Measurements from ENCODE around the gene C19orf85. TPM values are rescaled to one million over a fixed set of nuclear protein-coding genes. Genes with fewer than 3 reads are reported as not detected.

The C19orf85 gene
- total and polyA plus RNA-seq, 7 donors: 0.07 TPM; not detected in 6

DNA sequence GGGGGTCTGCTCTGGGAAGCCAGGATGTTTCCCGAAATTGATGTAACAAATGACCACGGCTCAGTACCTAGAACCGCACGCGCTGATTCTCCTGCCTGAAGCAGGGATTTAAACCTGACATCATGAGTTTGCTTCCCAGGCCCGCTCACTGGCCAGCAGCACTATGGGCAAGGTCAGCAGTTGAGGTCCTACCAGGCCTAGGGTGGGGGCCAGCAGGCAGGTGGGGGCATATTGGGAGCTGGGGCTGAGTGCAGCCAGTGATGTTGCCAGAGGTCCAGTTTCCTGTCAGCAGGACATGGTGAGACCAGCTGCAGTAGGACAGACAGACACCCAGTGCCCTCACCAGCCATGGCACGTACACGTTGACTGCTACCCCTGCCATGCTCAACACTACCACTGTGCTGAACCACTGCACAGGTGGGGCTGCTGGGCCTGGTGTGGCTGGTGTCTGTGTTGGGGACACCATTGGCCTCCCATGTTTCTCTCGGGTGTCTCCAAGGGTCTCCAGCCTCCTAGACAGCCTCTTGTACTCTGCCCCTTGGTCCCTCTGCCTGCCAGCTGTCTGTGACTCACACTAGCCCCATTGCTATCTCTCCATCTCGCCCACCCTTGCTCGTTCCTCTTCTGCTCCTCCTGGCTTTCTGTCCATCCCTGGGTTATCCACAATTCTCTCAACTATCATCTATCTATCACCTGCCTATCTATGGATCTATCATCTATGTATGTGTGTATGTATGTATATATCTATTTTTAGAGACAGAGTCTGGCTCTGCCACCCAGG is 1.1 kb upstream of the C19orf85 start:
- H3K27me3 ChIP-seq: no peaks in the 10 kb centered on the region
- no peak for DNase-seq
- H3K36me3 ChIP-seq: no peaks in the 10 kb centered on the region
- WGBS, 2 donors: 69 to 82% methylated on average over 11 of the region's 11 CpGs
- no peaks in the 10 kb centered on the region for H3K9me3 ChIP-seq
- no peak overlapping the region for H3K27ac ChIP-seq
- intact Hi-C loops (cut with DNase I): no loop called here
- H3K4me3 ChIP-seq: no peak overlapping the region
- H3K4me1 ChIP-seq: peaks cover 0 to 22% (median 11%) of the 10 kb centered on the region in 4 donors
- no peak for TF ChIP-seq EP300 (IDR thresholded peaks at IDR 0.05)
- no peak for TF ChIP-seq POLR2A (IDR thresholded peaks at IDR 0.05)
- TF ChIP-seq, protein P1, sequence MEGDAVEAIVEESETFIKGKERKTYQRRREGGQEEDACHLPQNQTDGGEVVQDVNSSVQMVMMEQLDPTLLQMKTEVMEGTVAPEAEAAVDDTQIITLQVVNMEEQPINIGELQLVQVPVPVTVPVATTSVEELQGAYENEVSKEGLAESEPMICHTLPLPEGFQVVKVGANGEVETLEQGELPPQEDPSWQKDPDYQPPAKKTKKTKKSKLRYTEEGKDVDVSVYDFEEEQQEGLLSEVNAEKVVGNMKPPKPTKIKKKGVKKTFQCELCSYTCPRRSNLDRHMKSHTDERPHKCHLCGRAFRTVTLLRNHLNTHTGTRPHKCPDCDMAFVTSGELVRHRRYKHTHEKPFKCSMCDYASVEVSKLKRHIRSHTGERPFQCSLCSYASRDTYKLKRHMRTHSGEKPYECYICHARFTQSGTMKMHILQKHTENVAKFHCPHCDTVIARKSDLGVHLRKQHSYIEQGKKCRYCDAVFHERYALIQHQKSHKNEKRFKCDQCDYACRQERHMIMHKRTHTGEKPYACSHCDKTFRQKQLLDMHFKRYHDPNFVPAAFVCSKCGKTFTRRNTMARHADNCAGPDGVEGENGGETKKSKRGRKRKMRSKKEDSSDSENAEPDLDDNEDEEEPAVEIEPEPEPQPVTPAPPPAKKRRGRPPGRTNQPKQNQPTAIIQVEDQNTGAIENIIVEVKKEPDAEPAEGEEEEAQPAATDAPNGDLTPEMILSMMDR (IDR thresholded peaks at IDR 0.05): no peak
- no peak for TF ChIP-seq POLR2AphosphoS5 (IDR thresholded peaks at IDR 0.05)

DNA sequence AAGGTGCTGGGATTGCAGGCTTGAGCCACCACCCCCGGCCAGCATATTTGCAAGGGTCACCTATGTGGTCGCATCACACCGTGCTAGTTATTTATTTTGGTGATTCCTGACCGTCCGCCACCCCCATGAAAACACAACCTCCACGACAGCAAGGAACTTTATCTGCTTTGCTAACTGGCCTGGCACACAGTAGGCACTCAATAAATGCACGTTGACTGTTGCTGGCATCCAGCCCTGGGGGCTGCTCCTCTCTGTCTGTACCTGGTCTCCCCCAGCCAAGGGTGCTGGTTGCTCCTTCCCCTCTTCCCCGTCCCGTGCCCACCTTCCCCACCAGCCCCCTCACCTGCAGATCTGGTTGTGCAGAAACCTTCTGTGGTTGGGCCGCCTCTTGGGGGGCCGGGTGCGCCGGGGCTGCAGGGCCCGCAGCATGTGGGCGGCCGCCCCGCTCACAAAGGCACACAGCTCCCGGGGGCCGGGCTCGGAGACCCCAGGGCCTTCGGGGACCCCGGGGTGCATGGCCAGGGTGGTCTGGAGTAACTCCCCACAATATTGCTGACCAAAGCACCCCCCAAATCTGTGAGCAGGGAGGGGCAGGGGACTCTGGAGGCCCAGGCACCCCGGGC is 401 bp downstream of the C19orf85 start:
- H3K27me3 ChIP-seq: no peaks in the 10 kb centered on the region
- intact Hi-C loops (cut with DNase I): no loop called here
- TF ChIP-seq, protein P1 (IDR thresholded peaks at IDR 0.05): no peak
- TF ChIP-seq POLR2A (IDR thresholded peaks at IDR 0.05) (no peak), POLR2AphosphoS5 (IDR thresholded peaks at IDR 0.05) (no peak), EP300 (IDR thresholded peaks at IDR 0.05) (no peak)
- no peak for DNase-seq
- H3K4me1 ChIP-seq: peaks cover 0 to 37% (median 25%) of the 10 kb centered on the region in 4 donors
- no peak overlapping the region for H3K4me3 ChIP-seq
- no peak overlapping the region for H3K27ac ChIP-seq
- no peaks in the 10 kb centered on the region for H3K36me3 ChIP-seq
- no peaks in the 10 kb centered on the region for H3K9me3 ChIP-seq
- WGBS, 2 donors: 73 to 74% methylated on average over 23 of the region's 23 CpGs

DNA sequence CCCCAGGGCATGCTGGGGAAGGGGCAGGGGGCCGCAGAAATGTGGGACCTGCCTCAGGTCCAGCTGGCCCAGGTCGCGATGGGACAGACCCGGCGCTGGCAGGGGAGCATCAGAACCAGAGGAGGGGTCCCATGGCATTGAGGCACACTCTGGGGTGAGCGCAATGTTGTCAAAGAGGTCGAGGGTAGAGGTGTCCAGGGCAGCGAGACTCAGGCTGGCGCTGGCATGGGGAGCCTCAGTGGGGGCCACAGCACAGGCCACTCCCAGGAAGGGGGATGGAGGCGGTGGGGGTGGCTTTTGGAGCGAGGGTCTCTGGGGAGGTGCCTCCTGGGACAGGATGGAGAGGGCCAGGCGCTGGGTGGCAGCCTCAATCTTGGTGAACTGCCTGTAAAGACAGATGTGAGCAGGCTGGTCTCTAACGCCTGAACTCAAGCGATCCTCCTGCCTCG is 944 bp downstream of the C19orf85 start:
- Histone ChIP-seq H3K4me1 (peaks cover 0 to 40% (median 26%) of the 10 kb centered on the region in 4 donors), H3K27me3 (no peaks in the 10 kb centered on the region), H3K27ac (no peak overlapping the region), H3K4me3 (no peak overlapping the region), H3K9me3 (no peaks in the 10 kb centered on the region), H3K36me3 (no peaks in the 10 kb centered on the region)
- TF ChIP-seq, protein P1 (IDR thresholded peaks at IDR 0.05): no peak
- TF ChIP-seq POLR2AphosphoS5 (IDR thresholded peaks at IDR 0.05) (no peak), POLR2A (IDR thresholded peaks at IDR 0.05) (no peak), EP300 (IDR thresholded peaks at IDR 0.05) (no peak)
- intact Hi-C loops (cut with DNase I): no loop called here
- WGBS, 2 donors: 75 to 77% methylated on average over 15 of the region's 15 CpGs
- no peak for DNase-seq

DNA sequence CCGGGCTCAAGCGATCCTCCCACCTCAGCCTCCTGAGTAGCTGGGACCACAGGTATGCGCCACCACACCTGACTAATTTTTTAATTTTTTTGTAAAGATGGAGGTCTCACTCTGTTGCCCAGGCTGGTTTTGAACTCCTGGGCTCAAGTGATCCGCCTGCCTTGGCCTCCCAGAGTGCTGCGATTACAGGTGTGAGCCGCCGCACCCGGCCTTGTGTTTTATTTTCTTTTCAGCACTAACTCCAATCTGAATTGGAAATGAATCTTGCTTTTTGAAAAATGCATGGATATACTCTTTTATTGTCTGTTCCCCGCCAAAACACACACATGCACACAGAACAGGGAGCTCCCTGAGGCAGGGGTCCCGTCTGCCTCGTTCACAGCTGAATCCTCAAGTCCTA is 1.8 kb downstream of the C19orf85 start:
- WGBS, 2 donors: 77 to 87% methylated on average over 11 of the region's 11 CpGs
- Histone ChIP-seq H3K27me3 (no peaks in the 10 kb centered on the region), H3K4me3 (no peak overlapping the region), H3K4me1 (peaks cover 0 to 36% (median 24%) of the 10 kb centered on the region in 4 donors), H3K9me3 (no peaks in the 10 kb centered on the region), H3K36me3 (no peaks in the 10 kb centered on the region), H3K27ac (no peak overlapping the region)
- TF ChIP-seq POLR2A (IDR thresholded peaks at IDR 0.05) (no peak), POLR2AphosphoS5 (IDR thresholded peaks at IDR 0.05) (no peak), EP300 (IDR thresholded peaks at IDR 0.05) (no peak)
- TF ChIP-seq, protein P1 (IDR thresholded peaks at IDR 0.05): no peak
- no peak for DNase-seq
- intact Hi-C loops (cut with DNase I): no loop called here
